Loucy (cell line): Measurements from ENCODE around the gene IL22RA2.

Experiments
- CTCF ChIP-seq: fragments of 200-600 bp; sonication (generic); conservative IDR thresholded peaks from 2 replicates; pipeline ENCODE4 v1.5.1; 2014; ENCODE audit warnings: mild to moderate bottlenecking, antibody characterized with exemption, low read length
- EZH2phosphoT487 ChIP-seq: fragments of 200-600 bp; IDR thresholded peaks from 2 replicates; pipeline ENCODE4 v1.6.1; 2018; ENCODE audit warnings: antibody characterized with exemption, mild to moderate bottlenecking, moderate library complexity, borderline replicate concordance

- no peak for TF ChIP-seq CTCF
- no peak for TF ChIP-seq EZH2phosphoT487
Observed at GRCh38 chr6:137146206-137146605, 27.2 kb downstream of the IL22RA2 start.
